RKO (cell line): ENCODE data around the gene CHTF8.
"Not testable (repeated sequence)": the region's sequence is repeated elsewhere in the genome, so short reads cannot be mapped to it uniquely, and the experiment has no call there.

Source experiments
- DNase-seq: peaks from one replicate; pipeline ENCODE4 v3.0.0-alpha.2; 2016; ENCODE audit warnings: low spot score

CHTF8 gene

DNA sequence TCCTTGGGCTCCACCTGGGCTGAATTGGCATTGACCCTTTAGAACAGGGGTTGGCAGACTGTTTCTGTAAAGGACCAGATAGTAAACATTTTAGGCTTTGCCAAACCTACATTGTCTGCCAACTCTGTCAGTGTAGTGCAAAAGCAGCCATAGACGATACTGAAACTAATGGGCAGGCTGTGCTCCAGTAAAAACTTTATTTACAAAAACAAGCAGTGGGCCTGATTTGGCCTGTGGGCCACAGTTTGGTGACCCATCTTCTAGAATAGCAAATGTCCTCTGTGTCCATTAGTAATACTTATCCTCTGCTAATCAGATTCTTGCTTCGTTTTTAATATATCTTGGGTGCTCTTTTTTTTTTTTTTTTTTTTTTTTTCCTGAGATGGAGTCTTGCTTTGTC, 6.2 kb upstream of the CHTF8 start:
- no peak for DNase-seq

DNA sequence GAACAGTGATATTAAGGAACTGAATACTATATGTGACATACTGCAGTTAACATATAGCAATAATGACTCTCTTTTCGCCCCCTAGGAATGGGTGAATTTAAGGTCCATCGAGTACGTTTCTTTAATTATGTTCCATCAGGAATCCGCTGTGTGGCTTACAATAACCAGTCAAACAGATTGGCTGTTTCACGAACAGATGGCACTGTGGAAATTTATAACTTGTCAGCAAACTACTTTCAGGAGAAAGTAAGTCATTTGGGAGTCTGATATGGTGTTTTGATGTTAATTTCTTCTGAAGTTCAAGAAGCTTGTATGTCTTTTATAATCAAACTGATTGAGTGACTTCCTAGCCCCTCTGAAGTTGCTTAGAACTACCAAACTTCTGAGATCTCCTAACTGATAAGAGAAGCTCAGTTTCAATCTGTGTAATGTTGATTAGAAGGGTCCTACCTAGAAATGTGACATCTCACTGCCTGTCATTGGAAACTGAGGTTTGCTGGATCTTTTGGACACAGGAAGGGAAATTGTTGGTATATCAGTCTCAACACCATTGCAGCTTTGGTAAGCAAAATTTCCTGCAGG, 1.1 kb upstream of the CHTF8 start:
- DNase-seq = no peak

DNA sequence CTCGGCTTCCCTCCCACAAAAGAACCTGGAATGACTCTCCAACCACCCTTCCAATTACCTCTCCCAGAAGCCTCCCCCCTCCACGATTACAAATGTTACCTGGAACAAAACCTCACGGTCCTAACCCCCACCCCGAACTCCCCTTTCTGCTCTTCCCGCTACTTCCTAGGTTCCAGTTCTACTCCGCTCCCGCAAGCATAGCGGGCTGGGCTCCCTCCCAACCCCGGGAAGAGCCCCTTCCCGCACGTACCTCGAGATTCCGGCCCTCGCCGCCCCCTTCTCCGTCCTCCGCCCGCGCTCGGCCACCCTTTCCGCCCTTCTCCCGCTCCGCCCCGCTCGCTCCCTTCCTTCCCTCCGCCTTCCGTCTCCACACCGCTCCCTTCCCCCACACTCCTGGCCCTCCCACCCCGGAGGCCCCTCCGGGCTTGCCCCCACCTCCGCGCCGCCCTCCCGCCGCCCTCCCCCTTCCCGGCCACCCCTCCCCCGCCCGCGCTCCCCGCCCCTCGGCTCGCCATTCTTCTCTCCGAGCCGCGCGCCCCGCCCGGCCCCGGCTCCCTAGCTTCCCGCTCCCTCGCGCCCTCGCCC, 457 bp downstream of the CHTF8 start:
- peak; percentile 69 for DNase-seq

DNA sequence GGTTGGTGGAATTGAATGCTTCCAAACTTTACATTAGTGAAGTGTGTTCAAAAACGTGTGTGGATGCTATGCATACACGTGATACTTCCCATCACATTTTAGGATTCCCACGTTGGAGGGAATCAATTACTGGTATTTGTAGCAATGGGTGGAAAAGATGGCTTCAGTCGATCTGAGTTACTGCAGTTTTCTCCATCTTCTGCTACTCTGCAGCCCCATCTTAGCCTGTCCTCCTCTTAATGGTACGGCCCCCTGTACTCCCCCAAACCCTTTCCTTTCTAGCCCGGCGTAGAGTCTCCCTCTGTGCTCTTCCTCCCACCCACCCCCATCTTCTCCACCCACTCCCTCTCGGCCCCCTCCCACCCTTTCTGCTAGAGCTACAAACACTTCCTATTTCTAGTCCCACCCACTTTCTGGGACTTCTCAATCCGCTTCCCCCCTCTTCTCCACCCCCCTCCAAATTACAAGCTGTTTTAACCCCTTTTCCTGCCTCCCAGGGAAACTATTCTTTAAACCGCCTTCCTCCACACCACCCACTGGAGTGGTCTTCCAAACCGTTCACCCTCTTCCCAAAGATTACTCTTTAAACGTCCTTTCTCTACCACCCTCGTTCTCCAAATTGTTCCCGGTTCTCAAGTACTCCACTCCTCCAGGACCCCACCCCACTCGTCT, 1.1 kb downstream of the CHTF8 start:
- peak; percentile 41 for DNase-seq

DNA sequence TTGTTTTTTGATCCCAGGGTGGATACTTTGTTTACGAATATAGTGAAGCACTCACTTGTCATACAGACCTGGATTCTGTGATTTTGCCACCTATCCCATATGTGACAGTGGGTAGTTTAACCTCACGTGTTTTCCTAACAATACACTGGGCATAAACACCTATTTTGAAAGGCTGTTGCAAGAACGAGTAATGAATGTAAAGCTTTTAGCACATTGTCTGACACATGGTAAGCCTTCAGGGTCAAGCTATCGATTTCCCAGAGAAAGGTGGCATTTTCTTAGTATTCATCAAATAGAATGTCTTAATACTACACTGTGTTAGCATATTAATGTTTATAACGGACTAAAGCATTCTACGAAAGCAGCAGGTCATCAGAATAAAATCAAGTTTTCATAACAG, 1.9 kb downstream of the CHTF8 start:
- DNase-seq = no peak

DNA sequence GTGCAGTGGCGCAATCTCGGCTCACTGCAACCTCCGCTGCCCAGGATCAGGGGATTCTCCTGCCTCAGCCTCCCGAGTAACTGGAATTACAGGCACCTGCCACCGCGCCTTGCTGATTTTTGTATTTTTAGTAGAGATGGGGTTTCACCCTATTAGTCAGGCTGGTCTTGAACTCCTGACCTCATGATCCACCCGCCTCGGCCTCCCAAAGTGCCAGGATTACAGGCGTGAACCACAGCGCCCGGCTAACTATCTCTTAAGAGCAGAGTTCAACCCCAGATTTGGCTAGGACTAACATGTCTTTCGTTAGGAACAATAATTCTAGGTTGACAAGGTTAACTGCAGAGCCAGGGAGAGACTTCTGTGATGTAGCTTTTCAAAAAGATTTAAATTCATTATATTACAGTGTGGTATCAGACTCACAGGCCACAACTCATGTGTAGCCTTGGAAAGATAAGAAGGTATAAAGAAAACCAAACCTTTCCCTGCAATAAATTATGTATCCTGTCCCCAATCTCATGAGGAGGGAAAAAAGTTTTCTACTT, 4.3 kb downstream of the CHTF8 start:
- no peak for DNase-seq

DNA sequence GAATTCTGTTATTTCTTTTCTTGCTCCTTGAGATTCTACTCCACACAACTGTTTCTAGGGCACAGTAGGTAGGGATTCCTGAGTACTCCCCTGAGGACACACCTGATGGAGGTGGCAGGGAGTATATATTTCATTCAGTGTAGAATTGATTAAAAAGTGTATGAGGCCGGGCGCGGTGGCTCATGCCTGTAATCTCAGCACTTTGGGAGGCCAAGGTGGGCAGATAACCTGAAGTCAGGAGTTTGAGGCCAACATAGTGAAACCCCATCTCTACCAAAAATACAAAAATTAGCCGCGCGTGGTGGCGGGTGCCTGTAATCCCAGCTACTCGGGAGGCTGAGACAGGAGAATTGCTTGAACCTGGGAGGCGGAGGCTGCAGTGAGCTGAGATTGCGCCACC, 5.6 kb downstream of the CHTF8 start:
- not testable (repeated sequence) for DNase-seq

DNA sequence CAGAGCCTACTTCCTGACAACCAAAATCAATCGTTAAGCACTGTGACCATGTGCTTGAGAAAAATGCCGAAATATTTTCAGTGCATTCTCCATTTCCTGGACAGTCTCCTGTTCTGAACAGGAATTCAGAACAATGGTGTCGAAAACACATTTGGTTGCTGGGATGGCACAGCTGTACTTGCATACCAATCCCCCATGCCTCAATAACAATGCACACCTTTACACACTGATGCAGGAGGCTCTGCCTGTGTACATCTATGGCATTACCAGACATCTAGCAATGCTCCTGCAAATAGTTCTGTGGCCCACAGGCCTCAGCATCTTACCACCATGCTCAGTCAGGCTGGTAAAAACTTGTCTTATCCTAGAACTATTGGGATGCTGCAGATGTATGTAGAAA, 6.2 kb downstream of the CHTF8 start:
- DNase-seq = no peak

DNA sequence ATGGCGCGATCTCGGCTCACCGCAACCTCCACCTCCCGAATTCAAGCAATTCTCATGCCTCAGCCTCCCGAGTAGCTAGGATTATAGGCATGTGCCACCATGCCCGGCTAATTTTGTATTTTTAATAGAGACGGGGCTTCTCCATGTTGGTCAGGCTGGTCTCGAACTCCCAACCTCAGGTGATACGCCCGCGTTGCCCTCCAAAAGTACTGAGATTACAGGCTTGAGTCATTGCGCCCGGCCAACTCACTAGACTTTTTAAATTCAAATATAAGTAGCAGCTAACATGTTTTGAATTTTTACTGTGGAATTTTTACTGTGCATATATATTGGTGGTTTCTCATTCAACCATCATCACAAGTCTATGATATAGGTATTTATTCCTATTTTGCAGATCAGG, 7.4 kb downstream of the CHTF8 start:
- not testable (repeated sequence) for DNase-seq

DNA sequence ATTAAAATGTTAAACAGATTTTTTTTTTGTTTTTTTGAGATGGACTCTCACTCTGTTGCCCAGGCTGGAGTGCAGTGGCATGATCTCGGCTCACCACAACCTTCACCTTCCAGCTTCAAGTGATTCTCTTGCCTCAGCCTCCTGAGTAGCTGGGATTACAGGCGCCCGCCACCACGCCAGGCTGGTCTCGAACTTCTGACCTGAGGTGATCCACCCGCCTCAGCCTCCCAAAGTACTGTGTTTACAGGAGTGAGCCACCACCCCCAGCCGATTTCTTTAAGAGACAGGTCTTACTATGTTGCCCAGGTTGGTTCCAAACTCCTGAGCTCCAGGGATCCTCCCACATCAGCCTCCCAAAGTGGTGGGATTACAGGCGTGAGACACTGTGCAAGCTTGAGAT, 8.0 kb downstream of the CHTF8 start:
- DNase-seq = not testable (repeated sequence)

DNA sequence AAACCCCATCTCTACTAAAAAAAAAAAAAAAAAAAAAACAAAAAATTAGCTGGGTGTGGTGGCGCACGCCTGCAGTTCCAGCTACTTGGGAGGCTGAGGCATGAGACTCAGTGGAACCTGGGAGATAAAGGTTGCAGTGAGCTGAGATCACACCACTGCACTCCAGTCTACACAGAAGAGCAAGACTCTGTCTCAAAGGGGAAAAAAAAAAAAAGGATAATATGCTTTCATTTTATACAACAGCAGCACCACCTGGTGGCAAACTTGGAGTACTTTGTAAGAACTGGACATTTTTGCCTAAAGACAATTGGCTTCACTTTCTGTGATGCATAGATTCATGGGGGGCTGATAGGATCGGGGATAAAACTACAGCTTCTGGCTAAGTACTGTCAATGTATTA, 8.5 kb downstream of the CHTF8 start:
- peak; percentile 75 for DNase-seq

DNA sequence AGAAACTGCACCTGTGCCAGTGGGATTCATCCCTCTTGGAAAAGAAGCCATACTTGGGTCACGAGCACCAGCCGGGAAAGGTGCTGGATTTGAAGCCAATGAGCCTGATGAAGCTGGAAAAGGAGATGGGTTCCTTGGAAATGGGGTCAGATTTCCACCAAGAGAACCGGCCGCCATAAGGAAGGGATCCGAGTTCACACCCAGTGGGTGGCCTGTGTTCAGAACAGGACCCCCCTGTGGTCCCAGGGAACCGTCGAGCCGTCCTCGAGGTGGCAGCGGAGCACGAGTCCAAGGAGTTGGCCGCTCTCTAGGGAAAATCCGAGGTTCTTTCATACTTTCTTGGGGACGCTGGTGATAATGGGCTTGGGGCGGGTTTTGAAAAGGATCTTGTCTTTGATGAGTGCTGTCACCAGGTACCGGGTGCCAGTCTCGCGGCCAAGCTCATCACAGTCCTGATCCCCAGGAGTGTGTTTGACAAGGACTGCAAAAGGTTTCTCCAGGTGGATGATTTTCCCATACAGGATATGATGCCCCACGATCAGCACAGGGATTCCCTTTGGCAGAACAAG, 12.2 kb downstream of the CHTF8 start:
- no peak for DNase-seq

DNA sequence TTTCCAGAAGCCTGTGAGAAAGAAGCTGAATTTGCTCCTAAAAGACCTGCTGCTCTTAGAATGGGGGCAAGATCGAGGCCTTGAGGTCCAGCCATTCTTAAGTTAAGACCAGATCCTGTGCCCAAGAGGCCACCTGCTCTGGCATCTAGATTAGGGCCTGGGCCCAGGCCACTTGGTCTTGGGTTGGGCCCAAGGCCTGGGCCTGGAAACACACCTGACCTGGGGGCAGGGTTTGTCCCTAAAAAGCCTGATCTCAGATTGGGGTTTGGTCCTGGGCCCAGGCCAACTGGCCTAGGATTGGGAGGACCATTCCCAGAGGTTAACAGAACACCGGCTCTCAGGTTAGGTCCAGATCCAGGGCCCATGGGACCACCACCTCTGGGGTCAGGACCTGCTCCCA, 12.9 kb downstream of the CHTF8 start:
- no peak for DNase-seq

DNA sequence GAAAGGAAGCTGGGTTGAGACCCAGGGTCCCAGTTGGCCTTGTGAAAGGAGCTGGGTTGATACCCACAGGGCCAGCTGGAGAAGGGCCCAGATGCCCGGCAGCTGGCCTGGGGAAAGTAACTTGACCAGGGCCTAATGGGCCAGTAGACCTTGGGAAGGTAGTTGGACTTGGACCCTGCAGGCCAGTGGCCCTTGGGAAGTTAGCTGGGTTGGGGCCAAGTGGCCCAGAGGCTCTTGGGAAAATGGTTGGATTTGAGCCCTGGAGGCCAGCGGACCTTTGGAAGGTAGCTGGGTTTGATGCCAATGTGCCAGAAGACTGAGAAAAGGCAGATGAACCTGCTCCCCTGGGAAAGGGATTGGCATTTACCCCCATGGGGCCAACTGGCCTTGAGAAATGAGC, 13.4 kb downstream of the CHTF8 start:
- no peak for DNase-seq

DNA sequence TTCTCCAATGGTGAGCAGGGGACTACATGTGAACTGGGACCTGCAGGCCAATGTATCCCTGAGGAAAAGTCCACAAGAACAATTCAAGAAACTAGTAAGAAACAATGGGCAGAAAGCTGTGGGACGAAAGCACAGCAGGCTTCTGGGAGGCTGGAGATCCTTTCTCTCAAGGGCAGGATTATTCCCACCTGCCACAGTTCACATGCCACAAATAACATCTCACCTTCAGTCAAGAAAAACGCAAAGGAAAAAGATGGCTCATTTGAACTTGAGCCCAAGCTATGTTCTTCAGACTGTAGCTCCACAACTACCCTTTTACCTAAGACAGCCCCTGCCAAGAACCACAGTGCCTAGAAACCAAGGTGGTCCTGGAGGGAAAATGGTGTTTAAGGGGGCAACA, 13.9 kb downstream of the CHTF8 start:
- DNase-seq = no peak

DNA sequence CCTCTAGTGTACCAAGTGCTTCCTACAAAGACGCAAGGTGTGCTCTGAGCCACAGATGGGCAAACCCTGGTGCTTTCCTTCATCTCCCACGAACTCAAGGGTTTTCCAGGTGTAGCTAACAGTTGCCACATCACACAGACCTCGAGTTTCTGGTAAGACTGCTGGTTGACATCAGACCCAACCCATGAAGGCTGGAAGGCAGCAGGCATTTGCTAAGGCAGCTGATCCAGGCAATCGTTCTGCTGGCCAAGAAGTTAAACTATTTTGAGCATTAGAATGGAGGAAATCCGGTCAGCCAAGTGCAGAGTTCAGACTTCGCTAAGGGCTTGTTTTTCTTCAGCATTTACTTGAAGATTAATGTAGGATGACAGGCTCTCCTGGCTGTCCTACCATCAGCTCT, 15.5 kb downstream of the CHTF8 start:
- DNase-seq = no peak

DNA sequence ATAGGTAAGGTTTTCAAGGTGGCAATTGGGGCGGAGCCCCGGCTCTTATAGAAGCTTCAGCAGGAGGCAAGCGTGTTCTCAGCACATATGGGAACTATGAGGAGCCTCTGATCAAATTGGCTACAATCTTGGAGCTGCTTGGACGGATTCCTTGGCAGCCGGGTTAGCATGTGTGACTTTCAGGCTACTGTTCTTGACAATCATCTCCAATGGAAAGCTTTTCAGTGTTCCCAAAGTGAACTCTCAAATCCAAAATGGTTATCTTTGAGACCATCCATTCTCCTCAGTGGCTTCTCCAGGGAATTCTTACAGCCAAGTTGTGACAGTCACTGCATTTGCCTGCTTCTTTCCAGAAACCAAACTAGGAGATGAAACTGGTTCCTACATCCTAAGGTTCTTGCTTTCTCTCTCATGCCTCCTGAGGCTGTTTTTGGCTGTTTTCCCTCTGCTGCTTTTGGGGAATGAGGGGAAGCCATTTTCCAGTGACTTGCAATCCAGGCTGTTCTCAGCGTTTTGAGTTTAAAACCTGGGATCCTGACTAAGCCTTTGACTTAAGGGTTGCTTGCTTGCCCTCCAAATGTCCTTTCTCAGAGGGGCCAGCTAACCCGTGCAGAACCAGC, 16.0 kb downstream of the CHTF8 start:
- no peak for DNase-seq

DNA sequence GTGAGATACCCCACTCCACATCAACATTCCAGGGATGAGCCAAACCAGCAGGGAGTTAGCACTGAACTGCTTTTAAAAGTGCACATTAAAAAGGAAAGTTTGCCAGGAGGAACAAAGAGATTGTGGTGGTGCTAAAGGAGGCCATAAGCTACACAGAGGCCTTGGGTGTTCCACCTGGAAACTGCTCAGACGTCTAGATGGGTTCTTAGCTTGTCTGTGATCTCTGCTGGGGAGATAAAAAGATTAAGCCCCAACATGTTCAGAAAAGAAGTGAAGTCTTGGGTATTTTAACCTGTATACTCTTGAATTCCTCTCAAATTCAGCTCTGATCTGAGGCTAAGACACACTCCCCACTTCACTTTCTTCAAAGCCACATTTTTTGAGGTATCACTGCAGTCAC, 16.6 kb downstream of the CHTF8 start:
- no peak for DNase-seq

DNA sequence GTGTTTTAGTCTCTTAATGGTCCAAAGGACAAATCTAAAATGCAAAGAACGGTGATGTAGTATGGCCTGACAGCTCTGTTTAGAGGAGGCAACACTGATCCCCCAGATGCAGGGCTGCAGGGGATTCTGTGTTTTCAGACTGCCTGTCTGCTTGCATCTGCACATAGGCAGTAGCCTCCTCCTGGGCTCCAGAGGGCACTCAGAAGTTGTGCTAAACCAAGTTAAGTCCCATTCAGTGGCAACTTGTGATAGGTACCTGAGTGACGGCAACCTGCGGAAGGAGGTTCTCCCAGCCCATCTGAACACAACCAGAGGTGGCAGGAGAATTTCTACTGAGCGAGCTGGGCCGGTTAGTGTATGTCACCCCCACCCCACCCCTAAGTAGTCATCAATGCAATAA, 17.0 kb downstream of the CHTF8 start:
- no peak for DNase-seq

DNA sequence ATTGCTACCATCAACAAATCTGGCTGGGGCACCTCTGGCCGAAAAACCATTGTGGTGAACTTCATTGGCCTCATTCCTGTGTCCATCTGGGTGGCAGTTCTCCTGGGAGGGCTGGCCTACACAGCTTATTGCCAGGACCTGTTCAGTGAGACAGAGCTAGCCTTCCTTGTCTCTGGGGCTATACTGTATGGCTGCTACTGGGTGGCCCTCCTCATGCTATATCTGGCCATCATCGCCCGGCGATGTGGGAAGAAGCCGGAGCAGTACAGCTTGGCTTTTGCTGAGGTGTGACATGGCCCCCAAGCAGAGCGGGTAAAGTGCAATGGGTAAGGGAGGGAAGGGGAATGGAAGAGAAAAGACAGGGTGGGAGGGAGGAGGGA, 17.4 kb downstream of the CHTF8 start:
- no peak for DNase-seq

DNA sequence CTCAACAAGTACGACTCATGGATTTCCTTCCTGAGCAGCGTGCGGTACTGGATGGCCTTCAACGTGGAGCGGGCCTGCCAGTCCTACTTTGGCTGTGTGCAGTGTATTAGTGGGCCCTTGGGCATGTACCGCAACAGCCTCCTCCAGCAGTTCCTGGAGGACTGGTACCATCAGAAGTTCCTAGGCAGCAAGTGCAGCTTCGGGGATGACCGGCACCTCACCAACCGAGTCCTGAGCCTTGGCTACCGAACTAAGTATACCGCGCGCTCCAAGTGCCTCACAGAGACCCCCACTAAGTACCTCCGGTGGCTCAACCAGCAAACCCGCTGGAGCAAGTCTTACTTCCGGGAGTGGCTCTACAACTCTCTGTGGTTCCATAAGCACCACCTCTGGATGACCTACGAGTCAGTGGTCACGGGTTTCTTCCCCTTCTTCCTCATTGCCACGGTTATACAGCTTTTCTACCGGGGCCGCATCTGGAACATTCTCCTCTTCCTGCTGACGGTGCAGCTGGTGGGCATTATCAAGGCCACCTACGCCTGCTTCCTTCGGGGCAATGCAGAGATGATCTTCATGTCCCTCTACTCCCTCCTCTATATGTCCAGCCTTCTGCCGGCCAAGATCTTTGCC, 17.9 kb downstream of the CHTF8 start:
- DNase-seq = no peak

DNA sequence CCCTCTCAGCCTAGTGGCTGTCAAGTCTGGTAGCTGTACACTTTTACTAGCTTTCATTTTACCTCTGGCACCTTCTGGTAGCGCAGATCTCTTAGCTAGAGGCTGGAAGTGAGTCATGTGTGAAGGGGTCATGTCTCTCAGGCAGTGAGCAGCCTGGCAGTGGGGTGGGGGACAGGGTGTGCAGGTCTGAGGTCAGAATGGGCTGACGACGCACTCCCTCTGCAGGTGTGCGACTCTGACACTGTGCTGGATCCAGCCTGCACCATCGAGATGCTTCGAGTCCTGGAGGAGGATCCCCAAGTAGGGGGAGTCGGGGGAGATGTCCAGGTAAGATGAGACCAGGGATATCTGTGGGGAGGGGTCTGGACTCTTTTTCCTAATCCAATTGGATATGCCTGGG, 19.2 kb downstream of the CHTF8 start:
- no peak for DNase-seq
